Measurements from ENCODE around the gene PIM1. TPM values are rescaled to one million over a fixed set of nuclear protein-coding genes. Genes with fewer than 3 reads are reported as not detected.

PIM1 gene
- polyA plus RNA-seq, 1 of the 3 experiments (the other 2 are of a cell fraction) = 33.9 TPM

DNA sequence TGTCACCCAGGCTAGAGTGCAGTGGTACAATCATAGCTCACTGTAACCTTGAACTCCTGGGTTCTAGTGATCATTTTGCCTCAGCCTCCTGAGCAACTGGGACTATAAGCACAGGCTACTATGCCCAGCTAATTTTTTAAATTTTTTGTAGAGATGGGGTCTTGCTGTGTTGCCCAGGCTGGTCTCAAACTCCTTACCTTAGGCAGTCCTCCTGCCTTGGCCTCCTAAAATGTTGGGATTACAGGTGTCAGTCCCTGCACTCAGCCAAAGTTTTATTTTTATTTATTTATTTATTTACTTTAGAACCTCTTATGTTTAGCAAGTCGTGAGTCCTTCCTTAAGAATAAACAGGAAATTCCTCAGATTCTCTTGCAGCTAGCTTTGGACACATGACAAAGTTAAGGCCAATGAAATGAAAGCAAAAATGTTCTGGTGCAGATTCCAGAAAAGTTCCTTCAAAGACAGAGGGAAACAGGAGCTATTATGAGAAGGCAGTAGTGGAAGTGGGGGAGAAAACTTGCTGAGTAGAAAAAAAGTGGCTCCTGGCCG lies 19.1 kb downstream of the PIM1 start:
- Histone ChIP-seq H3K4me1 (ENCODE audit: control insufficient read depth in 1 of 2, insufficient read depth in 2 of 2, low read depth in 1 of 2, low read length in 1 of 2) (peaks cover 0 to 5% of the 10 kb centered on the region in 2 experiments; a peak in 1 of 4 replicates), H3K36me3 (replicated peaks in 1 of 2; ENCODE audit: control insufficient read depth in 1 of 2, insufficient read depth in 2 of 2, low read length in 1 of 2) (no peaks in the 10 kb centered on the region), H2AFZ (ENCODE audit: low read depth) (no peak overlapping the region), H3K9me2 (no peaks in the 10 kb centered on the region), H3F3A (replicated peaks; ENCODE audit: insufficient read depth) (no peaks in the 10 kb centered on the region), H3K9ac (no peak overlapping the region), H3K79me2 (ENCODE audit: insufficient read depth) (no peaks in the 10 kb centered on the region), H3K27me3 (ENCODE audit: insufficient read depth) (no peaks in the 10 kb centered on the region), H3K4me2 (no peak overlapping the region), H4K20me1 (ENCODE audit: insufficient read depth) (no peaks in the 10 kb centered on the region), H3K9me3 (no peaks in the 10 kb centered on the region), H3K4me3 (ENCODE audit: low read depth in 2 of 2, low read length in 1 of 2) (no peak overlapping the region), H3K27ac (ENCODE audit: low read depth in 2 of 2, low read length in 1 of 2) (no peak overlapping the region)
- CTCF ChIA-PET = interaction anchor here (0.9 to 5.7 kb wide), 8 partner anchors 16 to 171 kb away, joined by 3 to 26 read pairs (median 7); no protein-coding TSS in a partner anchor
- TF ChIP-seq TAF1 (IDR thresholded peaks at IDR 0.05; ENCODE audit: borderline replicate concordance, low read depth, low read length) (no peak), MEF2A (IDR thresholded peaks at IDR 0.05; ENCODE audit: borderline replicate concordance, low read depth) (no peak), EP300 (IDR thresholded peaks at IDR 0.05; ENCODE audit: borderline replicate concordance in 1 of 2, low read depth in 1 of 2, low read length in 1 of 2) (no peak), NFIC (IDR thresholded peaks at IDR 0.05; ENCODE audit: borderline replicate concordance) (no peak), YY1 (IDR thresholded peaks at IDR 0.05; ENCODE audit: low read depth) (no peak), RFX5 (IDR thresholded peaks at IDR 0.05; ENCODE audit: low read length) (no peak), RAD21 (IDR thresholded peaks at IDR 0.05; ENCODE audit: low read length) (no peak), TCF12 (IDR thresholded peaks at IDR 0.05) (no peak), JUND (IDR thresholded peaks at IDR 0.05) (no peak), NRF1 (IDR thresholded peaks at IDR 0.05; ENCODE audit: low read depth, low read length) (no peak), FOXM1 (IDR thresholded peaks at IDR 0.05; ENCODE audit: low read depth) (no peak)
- TF ChIP-seq, protein P1, sequence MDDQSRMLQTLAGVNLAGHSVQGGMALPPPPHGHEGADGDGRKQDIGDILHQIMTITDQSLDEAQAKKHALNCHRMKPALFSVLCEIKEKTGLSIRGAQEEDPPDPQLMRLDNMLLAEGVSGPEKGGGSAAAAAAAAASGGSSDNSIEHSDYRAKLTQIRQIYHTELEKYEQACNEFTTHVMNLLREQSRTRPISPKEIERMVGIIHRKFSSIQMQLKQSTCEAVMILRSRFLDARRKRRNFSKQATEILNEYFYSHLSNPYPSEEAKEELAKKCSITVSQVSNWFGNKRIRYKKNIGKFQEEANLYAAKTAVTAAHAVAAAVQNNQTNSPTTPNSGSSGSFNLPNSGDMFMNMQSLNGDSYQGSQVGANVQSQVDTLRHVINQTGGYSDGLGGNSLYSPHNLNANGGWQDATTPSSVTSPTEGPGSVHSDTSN (IDR thresholded peaks at IDR 0.05) = no peak
- TF ChIP-seq, protein P2, sequence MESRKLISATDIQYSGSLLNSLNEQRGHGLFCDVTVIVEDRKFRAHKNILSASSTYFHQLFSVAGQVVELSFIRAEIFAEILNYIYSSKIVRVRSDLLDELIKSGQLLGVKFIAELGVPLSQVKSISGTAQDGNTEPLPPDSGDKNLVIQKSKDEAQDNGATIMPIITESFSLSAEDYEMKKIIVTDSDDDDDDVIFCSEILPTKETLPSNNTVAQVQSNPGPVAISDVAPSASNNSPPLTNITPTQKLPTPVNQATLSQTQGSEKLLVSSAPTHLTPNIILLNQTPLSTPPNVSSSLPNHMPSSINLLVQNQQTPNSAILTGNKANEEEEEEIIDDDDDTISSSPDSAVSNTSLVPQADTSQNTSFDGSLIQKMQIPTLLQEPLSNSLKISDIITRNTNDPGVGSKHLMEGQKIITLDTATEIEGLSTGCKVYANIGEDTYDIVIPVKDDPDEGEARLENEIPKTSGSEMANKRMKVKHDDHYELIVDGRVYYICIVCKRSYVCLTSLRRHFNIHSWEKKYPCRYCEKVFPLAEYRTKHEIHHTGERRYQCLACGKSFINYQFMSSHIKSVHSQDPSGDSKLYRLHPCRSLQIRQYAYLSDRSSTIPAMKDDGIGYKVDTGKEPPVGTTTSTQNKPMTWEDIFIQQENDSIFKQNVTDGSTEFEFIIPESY (IDR thresholded peaks at IDR 0.05; ENCODE audit: borderline replicate concordance, low read depth) = no peak
- TF ChIP-seq, protein P3, sequence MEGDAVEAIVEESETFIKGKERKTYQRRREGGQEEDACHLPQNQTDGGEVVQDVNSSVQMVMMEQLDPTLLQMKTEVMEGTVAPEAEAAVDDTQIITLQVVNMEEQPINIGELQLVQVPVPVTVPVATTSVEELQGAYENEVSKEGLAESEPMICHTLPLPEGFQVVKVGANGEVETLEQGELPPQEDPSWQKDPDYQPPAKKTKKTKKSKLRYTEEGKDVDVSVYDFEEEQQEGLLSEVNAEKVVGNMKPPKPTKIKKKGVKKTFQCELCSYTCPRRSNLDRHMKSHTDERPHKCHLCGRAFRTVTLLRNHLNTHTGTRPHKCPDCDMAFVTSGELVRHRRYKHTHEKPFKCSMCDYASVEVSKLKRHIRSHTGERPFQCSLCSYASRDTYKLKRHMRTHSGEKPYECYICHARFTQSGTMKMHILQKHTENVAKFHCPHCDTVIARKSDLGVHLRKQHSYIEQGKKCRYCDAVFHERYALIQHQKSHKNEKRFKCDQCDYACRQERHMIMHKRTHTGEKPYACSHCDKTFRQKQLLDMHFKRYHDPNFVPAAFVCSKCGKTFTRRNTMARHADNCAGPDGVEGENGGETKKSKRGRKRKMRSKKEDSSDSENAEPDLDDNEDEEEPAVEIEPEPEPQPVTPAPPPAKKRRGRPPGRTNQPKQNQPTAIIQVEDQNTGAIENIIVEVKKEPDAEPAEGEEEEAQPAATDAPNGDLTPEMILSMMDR (IDR thresholded peaks at IDR 0.05) = no peak
- TF ChIP-seq, protein P4, sequence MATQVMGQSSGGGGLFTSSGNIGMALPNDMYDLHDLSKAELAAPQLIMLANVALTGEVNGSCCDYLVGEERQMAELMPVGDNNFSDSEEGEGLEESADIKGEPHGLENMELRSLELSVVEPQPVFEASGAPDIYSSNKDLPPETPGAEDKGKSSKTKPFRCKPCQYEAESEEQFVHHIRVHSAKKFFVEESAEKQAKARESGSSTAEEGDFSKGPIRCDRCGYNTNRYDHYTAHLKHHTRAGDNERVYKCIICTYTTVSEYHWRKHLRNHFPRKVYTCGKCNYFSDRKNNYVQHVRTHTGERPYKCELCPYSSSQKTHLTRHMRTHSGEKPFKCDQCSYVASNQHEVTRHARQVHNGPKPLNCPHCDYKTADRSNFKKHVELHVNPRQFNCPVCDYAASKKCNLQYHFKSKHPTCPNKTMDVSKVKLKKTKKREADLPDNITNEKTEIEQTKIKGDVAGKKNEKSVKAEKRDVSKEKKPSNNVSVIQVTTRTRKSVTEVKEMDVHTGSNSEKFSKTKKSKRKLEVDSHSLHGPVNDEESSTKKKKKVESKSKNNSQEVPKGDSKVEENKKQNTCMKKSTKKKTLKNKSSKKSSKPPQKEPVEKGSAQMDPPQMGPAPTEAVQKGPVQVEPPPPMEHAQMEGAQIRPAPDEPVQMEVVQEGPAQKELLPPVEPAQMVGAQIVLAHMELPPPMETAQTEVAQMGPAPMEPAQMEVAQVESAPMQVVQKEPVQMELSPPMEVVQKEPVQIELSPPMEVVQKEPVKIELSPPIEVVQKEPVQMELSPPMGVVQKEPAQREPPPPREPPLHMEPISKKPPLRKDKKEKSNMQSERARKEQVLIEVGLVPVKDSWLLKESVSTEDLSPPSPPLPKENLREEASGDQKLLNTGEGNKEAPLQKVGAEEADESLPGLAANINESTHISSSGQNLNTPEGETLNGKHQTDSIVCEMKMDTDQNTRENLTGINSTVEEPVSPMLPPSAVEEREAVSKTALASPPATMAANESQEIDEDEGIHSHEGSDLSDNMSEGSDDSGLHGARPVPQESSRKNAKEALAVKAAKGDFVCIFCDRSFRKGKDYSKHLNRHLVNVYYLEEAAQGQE (IDR thresholded peaks at IDR 0.05; ENCODE audit: low read depth, low read length) = no peak
- TF ChIP-seq, protein P5, sequence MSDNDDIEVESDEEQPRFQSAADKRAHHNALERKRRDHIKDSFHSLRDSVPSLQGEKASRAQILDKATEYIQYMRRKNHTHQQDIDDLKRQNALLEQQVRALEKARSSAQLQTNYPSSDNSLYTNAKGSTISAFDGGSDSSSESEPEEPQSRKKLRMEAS (IDR thresholded peaks at IDR 0.05; ENCODE audit: low read depth) = no peak
- POLR2A ChIA-PET = interaction anchor here (0.8 kb wide), 1 partner anchor 13 kb away, joined by 3 read pairs; no protein-coding TSS in a partner anchor
- no peak for DNase-seq
- WGBS (ENCODE audit: low lambda C conversion rate) = 48% methylated on average over 2 of the region's 2 CpGs
